Mucosa of stomach (tissue), 1 donor: ENCODE data around the gene LRMDA.

Experiments used
- H3K27me3 ChIP-seq: one replicate; pipeline ENCODE4 v1.7.0; 2013; ENCODE audit warnings: mild to moderate bottlenecking, low read length; ENCODE audit not compliant: control insufficient read depth, insufficient read depth
- H3K36me3 ChIP-seq: one replicate; pipeline ENCODE4 v1.7.0; 2013; ENCODE audit warnings: low read length; ENCODE audit not compliant: control insufficient read depth, insufficient read depth
- H3K4me1 ChIP-seq: one replicate; pipeline ENCODE4 v1.7.0; 2013; ENCODE audit warnings: mild to moderate bottlenecking, low read length; ENCODE audit not compliant: control insufficient read depth, insufficient read depth
- H3K4me3 ChIP-seq: one replicate; pipeline ENCODE4 v1.7.0; 2013; ENCODE audit warnings: low read length
- H3K9ac ChIP-seq: one replicate; pipeline ENCODE4 v1.7.0; 2013; ENCODE audit warnings: mild to moderate bottlenecking, low read length, moderate library complexity
- H3K9me3 ChIP-seq: one replicate; pipeline ENCODE4 v1.7.0; 2013; ENCODE audit warnings: mild to moderate bottlenecking, low read length, moderate library complexity; ENCODE audit not compliant: control insufficient read depth
- donor health status: Pancreatic carcinoma.

Gene LRMDA

DNA sequence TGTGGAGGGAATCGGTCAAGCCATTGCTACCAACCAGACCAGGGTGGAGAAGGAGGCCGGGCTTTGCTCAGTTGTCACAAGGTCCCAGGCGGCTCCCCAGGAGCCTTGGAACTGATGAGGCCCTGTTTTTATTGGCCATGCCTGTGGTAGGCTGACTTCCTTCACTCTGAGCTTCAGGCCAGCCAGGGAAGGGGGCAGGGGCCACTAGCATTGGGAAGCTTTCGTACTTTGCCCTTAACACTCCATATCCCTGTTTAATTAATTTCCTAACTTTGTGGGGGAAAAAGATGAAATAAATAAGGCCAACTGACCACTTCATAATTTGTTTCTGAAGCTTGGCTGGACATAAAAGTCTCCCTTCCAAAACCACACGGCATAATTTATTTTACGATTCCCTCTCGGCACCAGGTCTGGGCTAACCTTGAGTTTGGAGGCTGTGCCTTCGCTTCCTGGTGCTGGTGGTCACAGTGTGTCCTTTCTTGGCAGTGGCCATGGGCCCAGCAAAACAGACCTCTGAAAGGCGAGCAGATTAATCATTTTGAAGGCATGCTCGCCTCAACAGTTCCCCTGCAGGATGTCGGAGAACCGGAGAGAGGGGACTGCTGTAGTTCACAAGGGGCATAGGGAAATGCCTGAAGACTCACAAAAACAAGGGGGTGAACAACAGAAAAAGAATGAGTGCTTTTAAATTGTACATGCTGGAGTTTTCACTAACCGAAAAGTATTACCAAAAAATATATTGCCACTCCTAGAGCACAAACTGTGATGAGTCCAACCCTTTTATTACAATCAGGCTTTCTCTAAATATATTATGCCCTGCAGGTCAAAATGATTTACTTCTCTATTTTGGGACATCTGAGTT lies 966.0 kb downstream of the LRMDA start:
- Histone ChIP-seq H3K9ac (no peak overlapping the region), H3K27me3 (no peaks in the 10 kb centered on the region), H3K36me3 (no peaks in the 10 kb centered on the region), H3K4me1 (no peaks in the 10 kb centered on the region), H3K4me3 (no peak overlapping the region), H3K9me3 (no peaks in the 10 kb centered on the region)

DNA sequence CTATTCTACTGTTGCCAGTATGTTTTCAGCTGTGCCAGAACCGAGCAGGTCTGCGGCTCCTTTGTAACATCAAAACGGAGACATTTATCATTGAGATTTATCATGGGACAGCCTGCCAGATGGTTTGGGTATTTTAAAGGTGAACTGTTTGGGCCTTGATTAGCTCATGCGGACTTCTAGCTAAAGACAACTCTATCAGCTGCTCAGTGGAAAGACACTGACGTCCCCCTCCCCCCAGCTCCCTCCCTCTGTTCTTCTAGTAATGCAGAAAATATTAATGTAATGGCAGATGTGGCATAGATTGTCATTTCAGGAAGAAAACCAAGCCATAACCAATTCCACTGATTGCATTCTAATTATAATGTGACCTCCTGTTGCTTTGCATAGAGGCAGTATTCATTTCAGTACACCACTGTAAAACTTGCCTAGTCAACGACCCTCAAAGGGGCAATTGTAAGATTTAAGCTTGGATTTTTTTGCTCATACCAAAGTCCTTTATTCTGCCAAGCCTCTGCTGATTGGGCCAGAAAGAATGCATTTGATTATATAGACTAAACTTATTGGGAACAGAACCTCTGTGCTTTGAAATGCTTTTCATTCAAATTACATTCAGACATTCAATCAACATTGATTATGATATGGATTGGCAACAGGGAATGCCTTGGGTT lies 966.8 kb downstream of the LRMDA start:
- no peaks in the 10 kb centered on the region for H3K36me3 ChIP-seq
- no peak overlapping the region for H3K9ac ChIP-seq
- H3K4me3 ChIP-seq, result no peak overlapping the region
- H3K9me3 ChIP-seq, result no peaks in the 10 kb centered on the region
- no peaks in the 10 kb centered on the region for H3K27me3 ChIP-seq
- H3K4me1 ChIP-seq, result no peaks in the 10 kb centered on the region

GRCh38 chr10:76399226-76399625 lies 967.8 kb downstream of the LRMDA start:
- Histone ChIP-seq H3K9me3 (no peaks in the 10 kb centered on the region), H3K4me1 (no peaks in the 10 kb centered on the region)

GRCh38 chr10:76401006-76401405 lies 969.6 kb downstream of the LRMDA start:
- no peak overlapping the region for H3K9ac ChIP-seq
- H3K4me3 ChIP-seq, result no peak overlapping the region
- H3K27me3 ChIP-seq, result no peaks in the 10 kb centered on the region
- H3K4me1 ChIP-seq, result no peaks in the 10 kb centered on the region
- no peaks in the 10 kb centered on the region for H3K9me3 ChIP-seq
- H3K36me3 ChIP-seq, result no peaks in the 10 kb centered on the region

More at GRCh38 chr10:76399226-76399625, 967.8 kb downstream of the LRMDA start:
- no peaks in the 10 kb centered on the region for H3K27me3 ChIP-seq
- H3K4me3 ChIP-seq, result no peak overlapping the region
- no peaks in the 10 kb centered on the region for H3K36me3 ChIP-seq
- no peak overlapping the region for H3K9ac ChIP-seq

- Histone ChIP-seq H3K4me3 (no peak overlapping the region), H3K9me3 (no peaks in the 10 kb centered on the region), H3K9ac (no peak overlapping the region), H3K27me3 (no peaks in the 10 kb centered on the region), H3K36me3 (no peaks in the 10 kb centered on the region), H3K4me1 (no peaks in the 10 kb centered on the region)
These were observed 972.5 kb downstream of the LRMDA start for GRCh38 chr10:76403912-76404311.

DNA sequence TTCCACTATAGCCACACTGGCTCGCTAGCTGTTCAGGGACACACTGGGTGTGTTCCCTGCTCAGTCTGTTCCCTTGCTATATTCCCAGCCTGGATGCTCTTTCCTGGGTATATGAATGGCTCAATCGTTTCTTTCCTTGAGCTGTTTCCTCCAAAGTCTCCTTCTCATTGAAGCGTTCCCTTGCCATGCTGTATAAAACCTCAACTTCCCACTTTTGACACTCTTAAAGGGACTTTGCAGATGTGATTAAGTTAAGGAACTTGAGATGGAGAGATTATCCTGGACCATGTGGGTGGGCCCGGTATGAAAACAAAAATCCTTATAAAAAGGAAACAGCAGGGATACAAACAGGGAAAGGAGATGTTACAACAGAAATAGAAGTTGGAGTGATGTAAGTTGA lies 973.1 kb downstream of the LRMDA start:
- Histone ChIP-seq H3K9ac (no peak overlapping the region), H3K36me3 (no peaks in the 10 kb centered on the region), H3K27me3 (no peaks in the 10 kb centered on the region), H3K9me3 (no peaks in the 10 kb centered on the region), H3K4me1 (no peaks in the 10 kb centered on the region), H3K4me3 (no peak overlapping the region)

DNA sequence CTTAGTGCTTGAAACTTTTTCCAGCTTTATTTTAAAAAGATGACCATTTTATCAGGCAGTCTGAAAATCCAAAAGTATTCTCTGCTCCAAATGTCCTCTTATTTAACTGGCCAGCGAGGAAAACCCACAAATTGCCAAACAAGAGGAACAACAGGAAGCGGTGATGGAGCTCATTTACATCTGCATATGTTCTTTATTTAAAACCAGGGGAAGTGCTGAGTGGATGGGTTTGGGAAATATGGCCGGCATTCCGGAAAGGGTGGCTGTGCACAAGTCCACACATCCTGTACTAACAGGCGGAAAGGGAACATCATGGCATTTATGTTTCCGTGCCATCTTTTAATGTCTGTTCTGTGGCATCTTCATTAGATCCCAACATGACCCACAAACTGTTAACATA lies 974.5 kb downstream of the LRMDA start:
- Histone ChIP-seq H3K9ac (no peak overlapping the region), H3K36me3 (no peaks in the 10 kb centered on the region), H3K27me3 (no peaks in the 10 kb centered on the region), H3K9me3 (no peaks in the 10 kb centered on the region), H3K4me3 (no peak overlapping the region), H3K4me1 (no peaks in the 10 kb centered on the region)

GRCh38 chr10:76408646-76409045 lies 977.2 kb downstream of the LRMDA start:
- Histone ChIP-seq H3K4me1 (no peaks in the 10 kb centered on the region), H3K27me3 (no peaks in the 10 kb centered on the region), H3K4me3 (no peak overlapping the region), H3K9me3 (no peaks in the 10 kb centered on the region), H3K36me3 (no peaks in the 10 kb centered on the region), H3K9ac (no peak overlapping the region)

DNA sequence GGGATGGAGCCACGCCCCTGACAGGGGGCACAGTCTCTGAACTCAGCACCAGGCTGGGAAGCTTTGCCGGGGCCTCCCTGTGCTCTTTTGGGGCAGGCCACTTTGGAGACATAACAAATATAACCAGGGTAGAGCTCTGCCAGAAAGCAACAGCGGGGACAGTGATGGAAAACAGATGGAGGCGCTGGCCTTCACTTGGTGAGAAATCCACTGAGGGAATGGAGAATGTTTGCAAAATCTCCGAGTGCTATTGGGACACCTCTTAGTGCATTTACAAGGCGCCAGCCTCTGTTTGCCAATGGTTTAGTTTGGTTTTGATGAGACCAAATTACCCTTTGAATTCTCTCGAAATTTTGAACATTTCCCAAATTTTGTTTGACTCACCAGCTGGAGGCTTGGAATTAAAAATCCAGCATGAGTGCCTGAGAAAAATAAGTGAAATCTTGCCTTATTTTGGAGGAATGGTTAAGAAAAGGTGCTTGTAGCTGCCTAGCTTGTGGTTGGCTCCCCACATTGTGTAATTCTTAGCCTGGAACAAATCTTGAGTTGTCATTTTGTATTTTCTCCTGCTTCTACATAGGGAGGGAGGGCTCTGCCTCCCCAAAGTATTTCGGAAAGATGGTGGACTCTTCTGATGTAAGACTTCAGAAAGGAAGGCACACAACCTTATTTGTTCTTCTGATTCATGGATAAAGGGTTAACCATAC lies 980.5 kb downstream of the LRMDA start:
- H3K9ac ChIP-seq, result no peak overlapping the region
- H3K27me3 ChIP-seq, result no peaks in the 10 kb centered on the region
- H3K4me3 ChIP-seq, result no peak overlapping the region
- no peaks in the 10 kb centered on the region for H3K4me1 ChIP-seq
- H3K36me3 ChIP-seq, result no peaks in the 10 kb centered on the region
- H3K9me3 ChIP-seq, result no peaks in the 10 kb centered on the region

GRCh38 chr10:76415554-76415953 lies 984.1 kb downstream of the LRMDA start:
- Histone ChIP-seq H3K36me3 (no peaks in the 10 kb centered on the region), H3K9ac (no peak overlapping the region), H3K9me3 (no peaks in the 10 kb centered on the region), H3K4me3 (no peak overlapping the region), H3K4me1 (no peaks in the 10 kb centered on the region), H3K27me3 (no peaks in the 10 kb centered on the region)

DNA sequence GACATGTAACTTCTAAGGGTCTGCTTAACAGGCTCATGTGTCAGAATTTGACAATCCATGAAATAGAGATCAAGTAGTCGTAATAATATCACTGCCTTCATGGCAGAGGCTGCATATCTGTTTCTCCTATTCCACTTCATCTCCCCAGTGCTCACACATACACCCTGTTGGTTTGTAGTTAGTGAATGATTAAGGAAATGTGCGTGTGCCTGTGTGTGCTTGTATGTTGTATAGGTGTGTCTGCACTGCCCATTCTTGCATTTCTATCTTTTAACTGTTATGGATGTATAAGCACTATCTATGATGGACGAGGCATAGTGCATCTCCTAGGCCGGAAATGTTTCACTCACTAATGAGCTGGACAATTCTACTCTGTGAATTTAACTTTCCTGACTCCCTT lies 985.2 kb downstream of the LRMDA start:
- no peaks in the 10 kb centered on the region for H3K36me3 ChIP-seq
- H3K27me3 ChIP-seq, result no peaks in the 10 kb centered on the region
- H3K4me3 ChIP-seq, result no peak overlapping the region
- H3K4me1 ChIP-seq, result no peaks in the 10 kb centered on the region
- H3K9ac ChIP-seq, result no peak overlapping the region
- no peaks in the 10 kb centered on the region for H3K9me3 ChIP-seq

DNA sequence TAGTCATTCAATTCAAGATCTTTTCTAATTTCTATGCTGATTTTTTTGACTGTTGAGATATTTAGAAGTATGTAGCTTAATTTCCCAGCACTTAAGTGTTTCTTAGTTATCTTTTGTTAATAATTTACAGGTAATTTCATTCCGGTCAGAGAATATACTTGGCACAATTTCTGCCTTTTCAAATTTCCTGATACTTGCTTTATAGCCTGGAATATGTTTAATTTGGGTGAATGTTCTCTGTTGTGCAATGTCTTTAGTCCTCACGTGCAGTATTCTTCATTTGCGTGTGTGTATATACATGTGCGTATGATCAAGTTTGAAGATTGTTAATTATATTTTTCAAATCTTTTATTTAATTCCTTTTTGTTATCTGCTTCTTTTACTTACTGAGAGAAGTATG lies 989.3 kb downstream of the LRMDA start:
- Histone ChIP-seq H3K27me3 (no peaks in the 10 kb centered on the region), H3K9me3 (no peaks in the 10 kb centered on the region), H3K36me3 (no peaks in the 10 kb centered on the region), H3K4me1 (no peaks in the 10 kb centered on the region), H3K9ac (no peak overlapping the region), H3K4me3 (no peak overlapping the region)
